Measurements from ENCODE around the gene PDAP1.
A peak's percentile ranks its signal among the peaks of the same experiment; 100 is the strongest.

Gene PDAP1

DNA sequence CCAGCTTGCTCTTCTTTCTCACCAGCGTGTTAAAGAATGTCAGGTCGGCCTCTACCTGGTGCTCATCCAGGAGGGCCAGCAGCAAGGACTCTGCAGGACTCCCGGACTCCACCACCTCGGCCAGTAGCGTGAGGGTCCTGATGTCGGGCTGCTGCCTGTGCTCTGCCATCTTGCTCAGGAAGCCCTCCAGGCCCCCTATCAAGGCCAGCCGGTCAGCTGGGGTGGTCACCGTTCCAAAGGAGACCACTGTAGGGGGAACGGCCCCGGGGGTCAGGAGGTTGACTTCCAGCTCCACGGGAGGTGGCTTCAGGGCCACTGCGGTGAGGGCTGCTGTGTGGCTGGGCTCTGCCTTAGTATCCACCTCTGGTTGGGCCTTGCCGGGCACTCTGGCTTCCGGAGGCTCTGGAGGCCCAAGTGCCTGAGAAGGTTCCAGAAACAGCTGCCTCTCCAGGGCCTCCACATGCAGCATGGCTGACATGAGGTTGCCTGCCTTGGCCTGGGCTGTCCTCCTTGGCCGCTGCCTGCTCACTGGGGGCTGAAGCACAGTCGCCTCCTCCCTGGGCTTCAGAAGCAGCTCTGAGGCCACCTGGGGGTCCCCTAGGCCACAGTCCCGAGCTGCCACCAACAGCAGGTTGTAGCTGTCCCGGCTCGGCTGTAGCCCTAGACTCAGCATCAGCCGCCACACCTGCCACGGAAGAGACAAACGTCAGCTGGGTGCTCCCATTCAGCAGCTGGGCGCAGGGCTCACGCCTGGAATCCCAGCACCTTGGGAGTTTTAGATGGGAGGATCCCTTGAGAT lies 16.7 kb upstream of the PDAP1 start:
- DNase-seq, result no peak

GRCh38 chr7:99422625-99423024 lies 14.2 kb upstream of the PDAP1 start:
- no peak for DNase-seq

DNA sequence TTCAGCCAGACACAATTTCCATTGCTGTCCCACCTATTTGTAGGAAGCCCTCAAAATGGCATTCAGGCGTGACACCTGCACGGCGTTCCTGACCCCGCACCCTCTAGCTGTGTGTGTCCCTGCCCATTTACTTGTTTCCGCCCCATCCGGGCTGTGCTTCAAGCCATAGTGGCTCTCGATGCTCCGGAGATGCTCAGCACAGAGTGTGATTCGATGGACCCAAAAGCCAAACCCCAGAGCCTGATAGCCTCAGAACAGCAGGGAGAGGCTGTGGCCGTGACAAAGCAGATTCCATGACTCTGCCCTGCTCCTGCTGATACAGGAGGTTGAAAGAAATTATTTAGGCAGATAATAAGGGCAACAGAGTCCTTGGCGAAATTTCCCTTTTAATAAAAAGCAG lies 13.8 kb upstream of the PDAP1 start:
- no peak for DNase-seq

DNA sequence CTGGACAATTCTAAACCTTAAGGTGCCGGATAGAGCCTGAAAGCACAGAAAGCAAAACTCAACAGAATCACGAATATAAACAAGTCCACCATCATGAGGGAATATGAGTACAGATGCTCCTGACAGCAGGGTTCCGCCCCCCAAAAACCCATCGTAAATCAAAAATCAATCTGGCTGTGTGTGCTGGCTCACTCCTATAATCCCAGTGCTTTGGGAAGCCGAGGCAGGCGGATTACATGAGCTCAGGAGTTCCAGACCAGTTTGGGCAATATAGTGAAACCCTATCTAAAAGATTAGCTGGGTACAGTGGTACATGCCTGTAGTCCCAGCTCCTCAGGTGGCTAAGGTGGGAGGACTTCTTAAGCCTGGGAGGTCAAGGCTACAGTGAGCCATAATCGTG lies 12.6 kb upstream of the PDAP1 start:
- no peak for DNase-seq

DNA sequence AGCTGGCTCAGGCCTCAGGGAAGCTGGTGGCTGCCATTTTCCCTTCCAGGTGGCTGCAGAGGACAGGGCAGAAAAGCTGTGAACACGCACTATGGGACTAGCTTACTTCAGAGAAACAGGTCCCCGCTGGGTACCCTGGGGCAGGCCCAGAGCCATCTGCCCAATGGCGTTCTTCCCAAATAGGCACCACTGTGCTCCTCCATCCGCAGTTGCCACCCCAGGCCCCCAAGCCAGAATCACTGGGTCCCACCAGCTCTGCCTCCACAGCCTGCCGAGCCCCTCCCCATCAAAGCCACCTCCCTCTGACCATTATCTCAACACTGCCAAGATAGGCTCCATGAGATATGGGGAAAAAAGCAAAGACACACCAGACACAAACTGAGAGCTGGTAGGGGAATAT lies 11.8 kb upstream of the PDAP1 start:
- no peak for DNase-seq

- no peak for DNase-seq
Measured at GRCh38 chr7:99419323-99420021, 11.1 kb upstream of the PDAP1 start.

GRCh38 chr7:99418260-99418659 lies 9.9 kb upstream of the PDAP1 start:
- DNase-seq, result no peak

- DNase-seq, result peak; percentile 40
Measured at GRCh38 chr7:99415513-99416127, 7.2 kb upstream of the PDAP1 start.

DNA sequence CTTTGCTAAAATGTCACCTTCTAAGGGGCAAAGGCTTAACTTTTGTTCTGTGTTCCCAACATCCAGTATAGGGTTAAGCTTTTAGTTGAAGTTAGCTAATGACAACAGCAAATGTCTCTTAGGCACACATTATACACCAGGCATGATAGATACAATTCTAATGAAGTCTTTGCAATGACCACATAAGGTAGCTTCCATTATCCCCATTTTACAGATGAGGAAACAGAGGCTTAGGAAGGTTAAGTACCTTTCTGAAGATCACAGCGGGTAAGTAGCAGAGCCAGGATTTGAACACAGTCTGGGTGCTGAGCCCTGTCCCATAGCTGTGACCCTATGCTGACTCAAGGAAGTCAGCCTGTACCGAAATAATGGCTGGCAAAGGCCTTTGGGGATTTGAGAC lies 2.2 kb upstream of the PDAP1 start:
- DNase-seq, result no peak

- DNase-seq, result no peak
Measured at GRCh38 chr7:99409806-99410205, 1.4 kb upstream of the PDAP1 start.

DNA sequence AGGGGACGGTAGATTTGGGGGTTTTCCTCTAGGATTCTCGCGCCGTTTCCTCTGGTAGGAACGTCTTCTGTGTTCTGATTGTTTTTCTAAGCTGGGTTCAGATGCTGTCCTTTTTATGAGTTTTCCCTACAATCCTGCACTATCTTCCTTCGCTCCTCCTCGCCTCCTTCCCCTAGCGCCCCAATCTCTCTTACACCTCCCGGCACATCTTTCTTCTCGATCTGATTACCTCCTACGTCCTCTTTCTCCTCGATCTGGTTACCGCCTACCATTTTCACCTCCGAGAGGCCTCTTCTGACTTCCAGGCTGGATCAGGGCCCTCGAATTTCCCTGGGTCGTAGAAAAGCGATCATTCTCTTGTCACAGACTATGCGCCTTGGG lies 785 bp upstream of the PDAP1 start:
- DNase-seq, result no peak

GRCh38 chr7:99407872-99408378 lies 472 bp downstream of the PDAP1 start:
- DNase-seq, result no peak

GRCh38 chr7:99406557-99406956 lies 1.8 kb downstream of the PDAP1 start:
- no peak for DNase-seq

GRCh38 chr7:99404977-99405320 lies 3.4 kb downstream of the PDAP1 start:
- DNase-seq, result no peak

- DNase-seq, result no peak
Measured at GRCh38 chr7:99404235-99404976, 4.0 kb downstream of the PDAP1 start.

- no peak for DNase-seq
Measured at GRCh38 chr7:99403764-99404163, 4.6 kb downstream of the PDAP1 start.

DNA sequence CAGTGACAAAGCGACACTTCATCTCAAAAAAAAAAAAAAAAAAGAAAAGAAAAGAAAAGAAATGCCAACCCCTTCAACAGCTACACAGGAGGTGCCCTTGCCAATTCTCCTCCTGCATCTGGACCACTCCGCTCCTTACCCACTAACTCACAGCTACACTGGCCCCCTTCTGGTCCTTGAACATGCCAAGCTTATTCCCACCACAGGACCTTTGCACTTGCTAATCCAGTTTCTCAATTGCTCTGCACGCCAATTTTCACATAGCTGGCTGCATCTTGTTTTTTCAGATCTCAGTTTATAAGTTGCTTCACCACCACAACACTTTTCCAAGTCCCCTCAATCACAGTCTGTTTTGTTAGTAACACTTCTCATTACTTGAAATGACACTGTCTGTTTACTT lies 5.5 kb downstream of the PDAP1 start:
- no peak for DNase-seq

GRCh38 chr7:99399597-99399996 lies 8.8 kb downstream of the PDAP1 start:
- DNase-seq, result no peak

GRCh38 chr7:99398891-99399445 lies 9.4 kb downstream of the PDAP1 start:
- no peak for DNase-seq

- DNase-seq, result no peak
Measured at GRCh38 chr7:99397297-99397983, 11.0 kb downstream of the PDAP1 start.

DNA sequence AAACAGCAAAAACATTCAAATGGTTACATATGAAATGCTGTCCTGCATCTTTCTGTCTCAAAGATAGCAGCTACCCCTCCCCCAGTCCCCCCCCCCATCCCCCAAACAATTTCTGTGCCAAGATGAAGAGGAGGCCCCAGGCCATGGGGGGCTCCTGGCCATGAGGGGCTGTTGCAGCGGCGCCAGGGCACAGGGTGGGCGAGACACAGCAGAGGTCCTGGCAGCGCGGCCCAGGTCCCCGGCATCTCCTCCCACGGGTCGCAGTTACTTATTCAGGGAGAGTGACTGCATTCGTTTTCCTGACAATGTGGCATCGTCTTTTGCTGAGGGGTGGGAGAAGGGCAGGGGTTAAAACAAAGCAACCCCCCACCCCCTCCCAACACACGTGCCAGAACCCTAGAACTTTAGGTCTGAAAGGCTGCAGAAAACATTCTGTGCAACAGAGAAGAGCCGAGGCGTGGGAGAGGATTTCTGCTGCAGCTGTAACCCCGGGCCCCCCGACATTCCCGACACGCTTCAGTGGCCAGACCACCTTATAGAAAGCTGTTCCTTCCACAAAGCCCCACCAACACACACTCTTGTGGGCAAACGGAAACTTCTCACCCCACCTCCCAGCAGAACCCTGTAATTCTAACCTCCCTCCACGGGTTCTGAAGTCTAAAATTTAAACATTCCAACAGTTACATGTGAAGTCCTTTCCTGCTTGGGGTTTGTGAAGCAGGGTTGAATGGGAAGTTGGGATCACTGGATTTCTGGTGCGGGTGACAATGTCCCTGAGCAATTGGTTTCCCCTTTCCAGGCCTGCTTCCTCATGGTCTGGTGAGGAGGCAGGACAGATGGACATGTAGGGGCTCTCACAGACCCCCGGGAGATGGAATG lies 11.7 kb downstream of the PDAP1 start:
- no peak for DNase-seq

Measured in MV-4-11 (cell line).